Esophagus muscularis mucosa (tissue), 4 donors: Measurements from ENCODE around the gene RRP12.

Experiments
- EP300 ChIP-seq: sonication (generic); formaldehyde crosslinking; IDR thresholded peaks from one replicate; pipeline ENCODE4 v1.6.1; 2017; ENCODE audit warnings: antibody characterized with exemption
- POLR2A ChIP-seq: fragments of 450-650 bp; IDR thresholded peaks from one replicate; pipeline ENCODE4 v1.6.1; 2017; ENCODE audit warnings: antibody characterized with exemption, moderate library complexity, mild to moderate bottlenecking, low read depth
- POLR2AphosphoS5 ChIP-seq, 2 donors: sonication (generic); formaldehyde crosslinking; IDR thresholded peaks; one replicate each; pipeline ENCODE4 v1.6.1; 2017; ENCODE audit warnings: antibody characterized with exemption in 2 of 2
- TF ChIP-seq, protein P1 (sequence below), 3 experiments: fragments of 200-600 bp in 2 of 3; fragments of 450-650 bp in 1 of 3; sonication (generic) in 2 of 3; IDR thresholded peaks; one replicate each; pipeline ENCODE4 v1.5.1; 2017 to 2019; ENCODE audit warnings: antibody characterized with exemption in 3 of 3, mild to moderate bottlenecking in 2 of 3, moderate library complexity in 1 of 3

DNA sequence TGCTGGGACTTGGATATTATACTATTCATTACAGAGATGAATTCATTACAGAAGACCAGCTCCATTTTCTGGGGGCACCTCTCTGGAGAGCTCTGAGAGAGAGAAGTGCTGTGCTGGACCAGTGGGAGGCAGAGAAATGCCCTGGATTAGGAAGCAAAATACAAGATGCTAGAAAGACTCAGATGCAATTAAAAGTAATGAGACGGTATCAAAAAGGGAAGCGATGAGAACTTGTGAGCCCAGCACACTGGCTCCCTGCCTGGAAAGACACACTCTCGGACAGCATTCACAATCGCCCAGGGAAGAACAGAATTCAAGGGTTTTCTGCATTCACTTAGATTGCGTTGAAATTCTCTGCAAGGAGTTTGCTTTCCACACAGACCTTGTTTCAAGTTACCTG is 63.1 kb downstream of the RRP12 start:
- TF ChIP-seq, protein P1, sequence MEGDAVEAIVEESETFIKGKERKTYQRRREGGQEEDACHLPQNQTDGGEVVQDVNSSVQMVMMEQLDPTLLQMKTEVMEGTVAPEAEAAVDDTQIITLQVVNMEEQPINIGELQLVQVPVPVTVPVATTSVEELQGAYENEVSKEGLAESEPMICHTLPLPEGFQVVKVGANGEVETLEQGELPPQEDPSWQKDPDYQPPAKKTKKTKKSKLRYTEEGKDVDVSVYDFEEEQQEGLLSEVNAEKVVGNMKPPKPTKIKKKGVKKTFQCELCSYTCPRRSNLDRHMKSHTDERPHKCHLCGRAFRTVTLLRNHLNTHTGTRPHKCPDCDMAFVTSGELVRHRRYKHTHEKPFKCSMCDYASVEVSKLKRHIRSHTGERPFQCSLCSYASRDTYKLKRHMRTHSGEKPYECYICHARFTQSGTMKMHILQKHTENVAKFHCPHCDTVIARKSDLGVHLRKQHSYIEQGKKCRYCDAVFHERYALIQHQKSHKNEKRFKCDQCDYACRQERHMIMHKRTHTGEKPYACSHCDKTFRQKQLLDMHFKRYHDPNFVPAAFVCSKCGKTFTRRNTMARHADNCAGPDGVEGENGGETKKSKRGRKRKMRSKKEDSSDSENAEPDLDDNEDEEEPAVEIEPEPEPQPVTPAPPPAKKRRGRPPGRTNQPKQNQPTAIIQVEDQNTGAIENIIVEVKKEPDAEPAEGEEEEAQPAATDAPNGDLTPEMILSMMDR (IDR thresholded peaks at IDR 0.05): no peak
- TF ChIP-seq POLR2A: no peak
- no peak for TF ChIP-seq EP300
- TF ChIP-seq POLR2AphosphoS5 (IDR thresholded peaks at IDR 0.05): no peak
